H1 (cell line): ENCODE data around the gene MBD1. TPM values are rescaled to one million over a fixed set of nuclear protein-coding genes. Genes with fewer than 3 reads are reported as not detected.

ENCODE experiments used
- CTCF ChIA-PET: fragments of 300-600 bp; sonication (Branson Sonifier 250); formaldehyde crosslinking; loops from one replicate; lab custom pipeline; 2021; ENCODE audit not compliant: partially characterized antibody; lab: Charles Lee
- POLR2A ChIA-PET: fragments of 300-600 bp; sonication (Branson Sonifier 250); formaldehyde crosslinking; loops from one replicate; lab custom pipeline; 2021; ENCODE audit warnings: inconsistent platforms; ENCODE audit not compliant: partially characterized antibody; lab: Charles Lee
- DNase-seq, 2 experiments: peaks; one replicate each; pipeline versions ENCODE4 v3.0.0 to v3.0.0-alpha.2; 2010 to 2022; ENCODE audit warnings: low spot score in 2 of 2, low read depth in 1 of 2, mixed read lengths in 1 of 2
- FAIRE-seq: peaks from 2 replicates; lab custom pipeline; 2011; peaks lifted over from hg19 to GRCh38; lab: Jason Lieb, UNC
- H2AFZ ChIP-seq: 2 replicates; pipeline ENCODE4 v1.8.1; 2012; ENCODE audit warnings: low read length, inconsistent platforms
- H2AK5ac ChIP-seq: 2 replicates; pipeline ENCODE4 v1.6.1; 2013; ENCODE audit warnings: low read depth, low read length
- H2BK120ac ChIP-seq: replicated peaks from 2 replicates; pipeline ENCODE3; 2013; ENCODE audit warnings: low read depth, low read length, inconsistent platforms
- H2BK12ac ChIP-seq: 2 replicates; pipeline ENCODE4 v1.6.1; 2013; ENCODE audit warnings: low read depth, low read length
- H2BK15ac ChIP-seq: 2 replicates; pipeline ENCODE4 v1.6.1; 2013; ENCODE audit warnings: low read length
- H2BK20ac ChIP-seq: 2 replicates; pipeline ENCODE4 v1.6.1; 2013; ENCODE audit warnings: low read length
- H2BK5ac ChIP-seq: 2 replicates; pipeline ENCODE4 v1.6.1; 2013; ENCODE audit warnings: low read depth, low read length
- H3K14ac ChIP-seq: 2 replicates; pipeline ENCODE4 v1.6.1; 2013; ENCODE audit warnings: inconsistent platforms; ENCODE audit not compliant: insufficient read length
- H3K18ac ChIP-seq: 2 replicates; pipeline ENCODE4 v1.6.1; 2013; ENCODE audit warnings: low read length; ENCODE audit errors: extremely low read depth
- H3K23ac ChIP-seq: 2 replicates; pipeline ENCODE4 v1.6.1; 2013; ENCODE audit warnings: inconsistent platforms; ENCODE audit not compliant: insufficient read length
- H3K23me2 ChIP-seq: 2 replicates; pipeline ENCODE4 v1.6.1; 2013; ENCODE audit warnings: low read depth, low read length
- H3K27ac ChIP-seq: 2 replicates; pipeline ENCODE4 v1.6.1; 2011; ENCODE audit warnings: low read depth, low read length, inconsistent platforms
- H3K27me3 ChIP-seq, 4 experiments: replicated peaks in 1 of 4; 1 replicate in 1 of 4; 2 replicates in 3 of 4; pipeline versions ENCODE4 v1.6.1 to v1.8.1; 2011 to 2013; ENCODE audit warnings: low read length in 3 of 4, mild to moderate bottlenecking in 3 of 4, inconsistent platforms in 2 of 4, mixed read lengths in 2 of 4, moderate library complexity in 1 of 4; ENCODE audit not compliant: control insufficient read depth in 3 of 4, insufficient read depth in 3 of 4; ENCODE audit errors: extremely low read depth in 1 of 4
- H3K36me3 ChIP-seq, 4 experiments: 2 replicates each; pipeline versions ENCODE4 v1.6.1 to v1.8.1; 2011 to 2013; ENCODE audit warnings: mild to moderate bottlenecking in 4 of 4, low read length in 3 of 4, moderate library complexity in 2 of 4, control low read depth in 1 of 4, inconsistent platforms in 1 of 4; ENCODE audit not compliant: insufficient read depth in 4 of 4, control insufficient read depth in 2 of 4
- H3K4ac ChIP-seq: replicated peaks from 2 replicates; pipeline ENCODE3; 2013; ENCODE audit warnings: low read length, low read depth, mixed read lengths, inconsistent platforms; ENCODE audit not compliant: insufficient read length
- H3K4me1 ChIP-seq, 4 experiments: replicated peaks in 1 of 4; 1 replicate in 1 of 4; 2 replicates in 3 of 4; pipeline versions ENCODE4 v1.6.1 to v1.8.1; 2011 to 2013; ENCODE audit warnings: low read length in 3 of 4, inconsistent platforms in 2 of 4, mixed read lengths in 1 of 4; ENCODE audit not compliant: insufficient read depth in 4 of 4, control insufficient read depth in 3 of 4
- H3K4me2 ChIP-seq, 2 experiments: 2 replicates each; pipeline versions ENCODE4 v1.6.1 to v1.8.1; 2011 to 2013; ENCODE audit warnings: low read depth in 2 of 2, low read length in 2 of 2, control low read depth in 1 of 2, inconsistent platforms in 1 of 2, mild to moderate bottlenecking in 1 of 2; ENCODE audit not compliant: insufficient read depth in 1 of 2
- H3K4me3 ChIP-seq, 4 experiments: fragments of 200-600, 300-600 bp in 1 of 4; sonication (generic), shearing (Covaris generic), sonication (Bioruptor Twin) in 1 of 4; 2 replicates each; pipeline versions ENCODE4 v1.5.1 to v1.8.1; 2011 to 2016; ENCODE audit warnings: low read length in 4 of 4, low read depth in 3 of 4, control low read depth in 2 of 4, inconsistent platforms in 2 of 4, mild to moderate bottlenecking in 2 of 4, mixed read lengths in 1 of 4, moderate library complexity in 1 of 4; ENCODE audit not compliant: insufficient read depth in 2 of 4; ENCODE audit errors: extremely low read depth in 1 of 4
- H3K56ac ChIP-seq: replicated peaks from 2 replicates; pipeline ENCODE3; 2013; ENCODE audit warnings: low read depth, mild to moderate bottlenecking, mixed read lengths, low read length, inconsistent platforms; ENCODE audit not compliant: insufficient read length
- H3K79me1 ChIP-seq: 2 replicates; pipeline ENCODE4 v1.6.1; 2013; ENCODE audit warnings: low read depth, low read length, control low read depth
- H3K79me2 ChIP-seq, 2 experiments: 2 replicates each; pipeline versions ENCODE4 v1.6.1 to v1.8.1; 2012 to 2013; ENCODE audit warnings: low read length in 2 of 2, mild to moderate bottlenecking in 2 of 2, inconsistent platforms in 1 of 2; ENCODE audit not compliant: insufficient read depth in 2 of 2, control insufficient read depth in 1 of 2
- H3K9ac ChIP-seq, 4 experiments: replicated peaks in 1 of 4; 1 replicate in 1 of 4; 2 replicates in 3 of 4; pipeline versions ENCODE4 v1.6.1 to v1.8.1; 2011 to 2013; ENCODE audit warnings: low read depth in 3 of 4, low read length in 3 of 4, control low read depth in 2 of 4, mild to moderate bottlenecking in 2 of 4, moderate library complexity in 2 of 4, inconsistent platforms in 1 of 4; ENCODE audit errors: extremely low read depth in 1 of 4
- H3K9me3 ChIP-seq, 2 experiments: 2 replicates each; pipeline versions ENCODE4 v1.6.1 to v1.8.1; 2012 to 2013; ENCODE audit warnings: mild to moderate bottlenecking in 2 of 2, moderate library complexity in 2 of 2, control low read depth in 1 of 2, inconsistent platforms in 1 of 2, low read depth in 1 of 2, low read length in 1 of 2, mixed read lengths in 1 of 2; ENCODE audit not compliant: insufficient read depth in 2 of 2
- H4K20me1 ChIP-seq, 2 experiments: replicated peaks in 1 of 2; 2 replicates each; pipeline versions ENCODE3 to v1.8.1; 2011 to 2013; ENCODE audit warnings: inconsistent platforms in 2 of 2, low read length in 2 of 2, mild to moderate bottlenecking in 1 of 2; ENCODE audit not compliant: insufficient read depth in 2 of 2, control insufficient read depth in 1 of 2
- H4K5ac ChIP-seq: 2 replicates; pipeline ENCODE4 v1.6.1; 2013; ENCODE audit warnings: low read length, low read depth, mixed read lengths, inconsistent platforms; ENCODE audit not compliant: insufficient read length
- H4K8ac ChIP-seq: 2 replicates; pipeline ENCODE4 v1.8.0; 2013; ENCODE audit warnings: mild to moderate bottlenecking, moderate library complexity, low read length, inconsistent platforms; ENCODE audit not compliant: insufficient read depth; ENCODE audit errors: extremely low read depth
- H4K91ac ChIP-seq: replicated peaks from 2 replicates; pipeline ENCODE3; 2013; ENCODE audit warnings: low read length, mixed read lengths, inconsistent platforms; ENCODE audit not compliant: insufficient read length
- PHF8 ChIP-seq: fragments of 200-600 bp; sonication (generic); conservative IDR thresholded peaks from 2 replicates; pipeline ENCODE4 v1.7.1; 2012; ENCODE audit warnings: low read depth, mild to moderate bottlenecking, inconsistent platforms, low read length, moderate library complexity
- RAD21 ChIP-seq, 2 experiments: IDR thresholded peaks in 1 of 2; conservative IDR thresholded peaks in 1 of 2; 2 replicates each; pipeline ENCODE4 v1.6.1; 2011; ENCODE audit warnings: low read depth in 2 of 2, low read length in 2 of 2, improper control_type of control experiment in 1 of 2, inconsistent platforms in 1 of 2, mild to moderate bottlenecking in 1 of 2, moderate library complexity in 1 of 2
- TCF12 ChIP-seq: IDR thresholded peaks from 2 replicates; pipeline ENCODE4 v1.6.1; 2011; ENCODE audit warnings: low read depth, mild to moderate bottlenecking, low read length
- WGBS, 2 experiments: shearing (Covaris generic) in 1 of 2; methylation state at CpG; one replicate each; pipeline versions ENCODE4 v1.1.6 to v1.1.7; 2013 to 2015; ENCODE audit warnings: low lambda C conversion rate in 2 of 2, mixed read lengths in 2 of 2, inconsistent platforms in 1 of 2, low coverage in 1 of 2, missing lambda C conversion rate in 1 of 2; ENCODE audit not compliant: insufficient replicate concordance in 2 of 2, insufficient coverage in 1 of 2, insufficient read length in 1 of 2; ENCODE audit errors: extremely low coverage in 1 of 2, missing lambda C conversion rate in 1 of 2; 5-methylcytosine and 5-hydroxymethylcytosine counted together
- long read RNA-seq, 2 experiments: library from RNA in 1 of 2; library from capped mRNA in 1 of 2; stranded (forward); transcript quantifications; one replicate each; pipeline ENCODE4 v2.0.0, GENCODE V29; 2021; ENCODE audit warnings: inconsistent platforms in 1 of 2
- polyA minus RNA-seq, 3 experiments: library from RNA; depleted of rRNA, polyadenylated mRNA; stranded (reverse); fragments of >200 nt; gene quantifications; 1 replicate in 2 of 3; 2 replicates in 1 of 3; pipeline ENCODE4 v1.2.3, GENCODE V29; 2011
- polyA plus RNA-seq, 7 experiments: library from polyadenylated mRNA; depleted of rRNA in 3 of 7; stranded (reverse) in 5 of 7; unstranded in 2 of 7; fragments of >200 nt in 5 of 7; fragments of 200-250 nt in 2 of 7; gene quantifications; 1 replicate in 5 of 7; 2 replicates in 1 of 7; 4 replicates in 1 of 7; pipeline versions ENCODE4 v1.2.1 to v1.2.3, GENCODE V29; 2011 to 2013; ENCODE audit warnings: missing spikeins in 2 of 7, mixed read lengths in 2 of 7
- total RNA-seq: library from RNA; stranded (reverse); fragmentation: NEBNext Ultra II Directional; extraction: Animal tissue kit (Norgen Biotek cat#: 25700); gene quantifications from 2 replicates; pipeline ENCODE4 v1.2.1, GENCODE V29; 2021
- TF ChIP-seq, protein P1 (sequence below): IDR thresholded peaks from 2 replicates; pipeline ENCODE4 v1.6.1; 2012; ENCODE audit warnings: inconsistent platforms

MBD1 gene, protein sequence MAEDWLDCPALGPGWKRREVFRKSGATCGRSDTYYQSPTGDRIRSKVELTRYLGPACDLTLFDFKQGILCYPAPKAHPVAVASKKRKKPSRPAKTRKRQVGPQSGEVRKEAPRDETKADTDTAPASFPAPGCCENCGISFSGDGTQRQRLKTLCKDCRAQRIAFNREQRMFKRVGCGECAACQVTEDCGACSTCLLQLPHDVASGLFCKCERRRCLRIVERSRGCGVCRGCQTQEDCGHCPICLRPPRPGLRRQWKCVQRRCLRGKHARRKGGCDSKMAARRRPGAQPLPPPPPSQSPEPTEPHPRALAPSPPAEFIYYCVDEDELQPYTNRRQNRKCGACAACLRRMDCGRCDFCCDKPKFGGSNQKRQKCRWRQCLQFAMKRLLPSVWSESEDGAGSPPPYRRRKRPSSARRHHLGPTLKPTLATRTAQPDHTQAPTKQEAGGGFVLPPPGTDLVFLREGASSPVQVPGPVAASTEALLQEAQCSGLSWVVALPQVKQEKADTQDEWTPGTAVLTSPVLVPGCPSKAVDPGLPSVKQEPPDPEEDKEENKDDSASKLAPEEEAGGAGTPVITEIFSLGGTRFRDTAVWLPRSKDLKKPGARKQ
- total RNA-seq (39.5 and 41.6 TPM in 2 replicates), polyA plus RNA-seq (2011; rRNA removed) (32.2 and 59.2 TPM in 2 replicates), polyA minus RNA-seq (2011; rRNA and poly(A)+ RNA removed) (28.6 and 29.0 TPM in 2 replicates)
- 51.6 TPM for polyA plus RNA-seq (2011; cell fraction: cytosol; rRNA removed)
- polyA plus RNA-seq (2011; cell fraction: nucleus; rRNA removed), result 158 TPM
- 25.9 to 36.9 TPM (median 34.3 TPM) in 4 replicates for polyA plus RNA-seq (2012, experiment 1 of 2)
- polyA plus RNA-seq (2012, experiment 2 of 2), result 16.8 TPM
- 25.5 TPM for polyA plus RNA-seq (2013, experiment 1 of 2)
- 21.8 TPM for polyA plus RNA-seq (2013, experiment 2 of 2)
- polyA minus RNA-seq (2011; cell fraction: cytosol; rRNA and poly(A)+ RNA removed), result 30.0 TPM
- 44.8 TPM for polyA minus RNA-seq (2011; cell fraction: nucleus; rRNA and poly(A)+ RNA removed)
- long read RNA-seq, experiment 1, partial matches to known transcripts, result 6 of 20 reads
- long read RNA-seq, experiment 1, other reads (novel, unspliced or antisense), result 13 of 20 reads
- long read RNA-seq, experiment 2, full-length matches to known transcripts, result 1 of 3 reads
- long read RNA-seq, experiment 2, partial matches to known transcripts, result 0 of 3 reads
- long read RNA-seq, experiment 2, other reads (novel, unspliced or antisense), result 2 of 3 reads

DNA sequence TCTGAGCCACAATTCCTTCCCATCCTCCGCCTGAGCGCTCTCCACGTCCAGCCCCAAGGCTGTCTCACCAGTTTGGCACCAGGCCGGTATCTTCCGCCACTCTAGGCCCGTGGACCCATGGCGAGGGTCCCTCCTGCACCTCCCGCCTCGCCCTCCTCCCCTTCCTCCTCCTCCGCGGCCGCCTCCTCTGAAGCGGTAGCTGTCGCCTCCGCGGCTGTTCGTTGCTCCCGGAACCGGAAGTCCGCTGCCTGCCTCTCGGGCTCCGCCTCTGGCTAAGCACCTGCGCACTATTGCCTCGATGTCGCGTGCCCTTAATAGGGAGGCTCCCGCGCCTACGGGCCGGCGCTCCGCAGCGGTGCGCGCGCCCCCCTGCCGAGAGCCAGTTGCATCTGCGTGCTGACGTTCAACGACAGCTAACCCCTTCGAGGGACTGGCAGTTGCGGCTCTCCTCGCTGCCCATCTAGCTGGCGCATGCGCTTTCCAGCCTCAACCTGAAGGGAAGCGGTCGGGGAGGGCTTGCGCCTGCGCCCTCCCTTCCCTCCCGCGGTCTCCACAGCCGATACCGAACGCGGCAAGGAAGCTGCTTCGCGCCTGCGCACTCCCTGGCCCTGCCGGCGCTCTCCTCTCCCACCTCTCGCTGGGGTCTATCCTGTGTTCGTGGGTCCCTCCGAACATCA is at the start of gene MBD1:
Gene MBD1 (minus strand): TSS at position 229 of the 677 bp plus-strand sequence. CDS start 1,531 bp downstream, outside the sequence.
- H3K4me2 ChIP-seq, result peak within 1 kb of the TSS; percentile 91 to 97
- TF ChIP-seq PHF8, result peak; percentile 89
- TF ChIP-seq TCF12, result 0 out of 2 replicates have a peak, but pooled peaks have one; percentile 14
- TF ChIP-seq, protein P1, sequence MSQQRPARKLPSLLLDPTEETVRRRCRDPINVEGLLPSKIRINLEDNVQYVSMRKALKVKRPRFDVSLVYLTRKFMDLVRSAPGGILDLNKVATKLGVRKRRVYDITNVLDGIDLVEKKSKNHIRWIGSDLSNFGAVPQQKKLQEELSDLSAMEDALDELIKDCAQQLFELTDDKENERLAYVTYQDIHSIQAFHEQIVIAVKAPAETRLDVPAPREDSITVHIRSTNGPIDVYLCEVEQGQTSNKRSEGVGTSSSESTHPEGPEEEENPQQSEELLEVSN, result peak; percentile 94
- TF ChIP-seq RAD21 (IDR thresholded peaks at IDR 0.05 in 1 of 2, conservative IDR thresholded peaks at IDR 0.05 in 1 of 2; ENCODE audit: low read depth in 2 of 2, low read length in 2 of 2), result no peak

More for the DNA sequence above, at the start of gene MBD1:
- Histone ChIP-seq H3K4ac (peak within 1 kb of the TSS; percentile 24), H3K79me2 (peaks cover 0 to 23% of the 10 kb centered on the region in 2 experiments; a peak in 2 of 4 replicates), H4K8ac (peak within 1 kb of the TSS; percentile 94), H3K27me3 (no peaks in the 10 kb centered on the region), H3K18ac (peak within 1 kb of the TSS; percentile 97), H3K23me2 (peaks cover 12% of the 10 kb centered on the region), H3K9ac (peak within 1 kb of the TSS; percentile 9 to 89 (median 64)), H2BK15ac (0 out of 2 replicates have a peak within 1 kb of the TSS, but pooled peaks have one; percentile 72), H3K79me1 (peaks cover 6% of the 10 kb centered on the region; the same call in 1 of the 2 replicates), H3K23ac (no peak within 1 kb of the TSS), H3K4me3 (peak within 1 kb of the TSS; percentile 93 to 97 (median 94)), H2AFZ (peak within 1 kb of the TSS; percentile 92), H4K91ac (peak within 1 kb of the TSS; percentile 94), H4K5ac (peak within 1 kb of the TSS; percentile 94), H3K27ac (peak within 1 kb of the TSS; percentile 74), H3K9me3 (no peaks in the 10 kb centered on the region), H4K20me1 (peaks cover 0 to 9% of the 10 kb centered on the region in 2 experiments), H3K14ac (no peak within 1 kb of the TSS), H2BK20ac (no peak within 1 kb of the TSS), H2BK120ac (no peak within 1 kb of the TSS), H2BK5ac (peak within 1 kb of the TSS; percentile 92; the same call in 1 of the 2 replicates), H2BK12ac (peak within 1 kb of the TSS; percentile 68; the same call in 1 of the 2 replicates), H3K36me3 (peaks cover 9 to 32% (median 28%) of the 10 kb centered on the region in 4 experiments), H3K4me1 (peaks cover 0 to 11% (median 4%) of the 10 kb centered on the region in 4 experiments; a peak in 5 of 7 replicates), H2AK5ac (0 out of 2 replicates have a peak within 1 kb of the TSS, but pooled peaks have one; percentile 4), H3K56ac (peak within 1 kb of the TSS; percentile 74)
- WGBS, 2 experiments, result 2% methylated on average over 41 of the region's 63 CpGs; no CpG with 5 or more reads in 1 of the 2 experiments
- peak; percentile 92 to 93 for DNase-seq
- CTCF ChIA-PET, result interaction anchor here (0.8 to 3.2 kb wide), 8 partner anchors 12 to 148 kb away, joined by 3 to 16 read pairs (median 4); no protein-coding TSS in a partner anchor
- POLR2A ChIA-PET, result interaction anchor here (0.6 to 1.3 kb wide), 7 partner anchors 12 to 118 kb away, joined by 3 to 6 read pairs (median 4); no protein-coding TSS in a partner anchor
- peak; percentile 73 for FAIRE-seq
